DND-41 (cell line): ENCODE results near the gene SLC25A13.

Experiments
- ATAC-seq: fragments of 200-7000 bp; cut with Tn5 transposase; 3 replicates; pipeline ENCODE4 v1.9.1; 2021; ENCODE audit warnings: low read depth; ENCODE audit not compliant: insufficient read depth
- DNase-seq: peaks from one replicate; pipeline ENCODE4 v3.0.0-alpha.2; 2020
- H2AFZ ChIP-seq: 2 replicates; pipeline ENCODE4 v1.6.0; 2012; ENCODE audit warnings: low read depth, low read length
- H3K27ac ChIP-seq: 2 replicates; pipeline ENCODE4 v1.5.1; 2012; ENCODE audit warnings: low read length, inconsistent platforms
- H3K27me3 ChIP-seq: fragments of 200-600 bp; sonication (generic); 2 replicates; pipeline ENCODE4 v1.6.0; 2012; ENCODE audit warnings: low read length, mild to moderate bottlenecking, inconsistent platforms; ENCODE audit not compliant: insufficient read depth, poor library complexity
- H3K36me3 ChIP-seq: 2 replicates; pipeline ENCODE4 v1.5.1; 2012; ENCODE audit warnings: low read length, inconsistent platforms; ENCODE audit not compliant: insufficient read depth
- H3K4me1 ChIP-seq: 2 replicates; pipeline ENCODE4 v1.5.1; 2012; ENCODE audit warnings: mild to moderate bottlenecking, low read length; ENCODE audit not compliant: insufficient read depth
- H3K4me2 ChIP-seq: 2 replicates; pipeline ENCODE4 v1.6.0; 2012; ENCODE audit warnings: mild to moderate bottlenecking, moderate library complexity, low read length, inconsistent platforms; ENCODE audit not compliant: insufficient read depth
- H3K4me3 ChIP-seq, 2 experiments: fragments of 200-600 bp in 1 of 2; shearing (Covaris generic) in 1 of 2; 2 replicates each; pipeline ENCODE4 v1.5.1; 2012 to 2016; ENCODE audit warnings: inconsistent platforms in 2 of 2, low read length in 2 of 2, mild to moderate bottlenecking in 2 of 2, low read depth in 1 of 2, moderate library complexity in 1 of 2
- H3K79me2 ChIP-seq: 2 replicates; pipeline ENCODE4 v1.6.0; 2012; ENCODE audit warnings: low read length, inconsistent platforms; ENCODE audit not compliant: insufficient read depth
- H3K9ac ChIP-seq: 2 replicates; pipeline ENCODE4 v1.6.0; 2012; ENCODE audit warnings: low read depth, mild to moderate bottlenecking, inconsistent platforms, low read length, moderate library complexity
- H3K9me3 ChIP-seq: 2 replicates; pipeline ENCODE4 v1.5.1; 2012; ENCODE audit warnings: low read length, moderate library complexity, mild to moderate bottlenecking, inconsistent platforms; ENCODE audit not compliant: insufficient read depth, severe bottlenecking
- H4K20me1 ChIP-seq: 2 replicates; pipeline ENCODE4 v1.6.0; 2012; ENCODE audit warnings: low read length; ENCODE audit not compliant: insufficient read depth
- EZH2 ChIP-seq: IDR thresholded peaks from 3 replicates; pipeline ENCODE4 v1.6.1; 2012; ENCODE audit warnings: borderline replicate concordance, low read depth, mild to moderate bottlenecking, moderate library complexity, low read length, inconsistent platforms; ENCODE audit not compliant: severe bottlenecking
- TF ChIP-seq, protein P1 (sequence below): IDR thresholded peaks from 2 replicates; pipeline ENCODE4 v1.5.1; 2012; ENCODE audit warnings: borderline replicate concordance, low read length, moderate library complexity, mild to moderate bottlenecking; ENCODE audit not compliant: poor library complexity, severe bottlenecking; ENCODE audit errors: extremely low read depth

Gene SLC25A13

DNA sequence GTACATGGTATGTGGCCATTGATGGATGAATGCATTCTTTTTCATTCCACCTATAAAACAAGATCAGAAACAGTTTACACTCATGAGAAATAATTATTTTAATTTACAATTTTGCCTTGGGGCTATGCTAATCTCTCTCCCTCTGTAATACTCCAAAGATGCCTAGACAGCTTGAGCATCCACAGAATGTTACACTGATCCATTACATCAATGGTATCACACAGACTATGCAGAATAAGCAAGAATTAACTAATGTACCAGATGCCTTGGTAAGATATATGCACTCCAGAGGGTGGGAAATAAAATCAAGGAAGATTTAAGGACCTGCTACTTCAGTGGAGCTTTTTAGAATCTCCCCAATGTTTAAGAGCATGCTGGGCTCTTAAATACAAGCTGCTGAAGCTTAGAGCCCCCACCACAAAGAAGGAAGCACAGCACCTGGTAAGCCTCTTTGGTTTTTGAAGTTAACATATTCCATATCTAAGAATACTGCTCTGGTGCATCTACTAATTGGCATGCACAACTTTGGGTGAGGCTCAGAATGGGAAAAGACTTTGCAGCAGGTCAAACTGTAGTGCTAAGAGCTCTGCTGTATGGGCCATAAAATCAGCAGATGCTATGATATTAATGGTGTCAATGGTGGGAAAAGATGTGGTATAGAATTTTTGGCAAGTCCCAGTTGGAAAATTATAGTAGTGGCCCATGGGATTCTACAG lies 219.6 kb downstream of the SLC25A13 start:
- no peak overlapping the region for H3K27ac ChIP-seq
- no peak overlapping the region for H2AFZ ChIP-seq
- DNase-seq (no peak), ATAC-seq (no peak)
- no peaks in the 10 kb centered on the region for H3K27me3 ChIP-seq
- H3K9ac ChIP-seq: no peak overlapping the region
- no peaks in the 10 kb centered on the region for H3K36me3 ChIP-seq
- no peak overlapping the region for H3K4me2 ChIP-seq
- no peaks in the 10 kb centered on the region for H3K9me3 ChIP-seq
- no peak overlapping the region for H3K4me3 ChIP-seq
- H3K4me1 ChIP-seq: no peaks in the 10 kb centered on the region
- H3K79me2 ChIP-seq: no peaks in the 10 kb centered on the region
- TF ChIP-seq, protein P1, sequence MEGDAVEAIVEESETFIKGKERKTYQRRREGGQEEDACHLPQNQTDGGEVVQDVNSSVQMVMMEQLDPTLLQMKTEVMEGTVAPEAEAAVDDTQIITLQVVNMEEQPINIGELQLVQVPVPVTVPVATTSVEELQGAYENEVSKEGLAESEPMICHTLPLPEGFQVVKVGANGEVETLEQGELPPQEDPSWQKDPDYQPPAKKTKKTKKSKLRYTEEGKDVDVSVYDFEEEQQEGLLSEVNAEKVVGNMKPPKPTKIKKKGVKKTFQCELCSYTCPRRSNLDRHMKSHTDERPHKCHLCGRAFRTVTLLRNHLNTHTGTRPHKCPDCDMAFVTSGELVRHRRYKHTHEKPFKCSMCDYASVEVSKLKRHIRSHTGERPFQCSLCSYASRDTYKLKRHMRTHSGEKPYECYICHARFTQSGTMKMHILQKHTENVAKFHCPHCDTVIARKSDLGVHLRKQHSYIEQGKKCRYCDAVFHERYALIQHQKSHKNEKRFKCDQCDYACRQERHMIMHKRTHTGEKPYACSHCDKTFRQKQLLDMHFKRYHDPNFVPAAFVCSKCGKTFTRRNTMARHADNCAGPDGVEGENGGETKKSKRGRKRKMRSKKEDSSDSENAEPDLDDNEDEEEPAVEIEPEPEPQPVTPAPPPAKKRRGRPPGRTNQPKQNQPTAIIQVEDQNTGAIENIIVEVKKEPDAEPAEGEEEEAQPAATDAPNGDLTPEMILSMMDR: no peak
- no peak for TF ChIP-seq EZH2
- no peaks in the 10 kb centered on the region for H4K20me1 ChIP-seq

DNA sequence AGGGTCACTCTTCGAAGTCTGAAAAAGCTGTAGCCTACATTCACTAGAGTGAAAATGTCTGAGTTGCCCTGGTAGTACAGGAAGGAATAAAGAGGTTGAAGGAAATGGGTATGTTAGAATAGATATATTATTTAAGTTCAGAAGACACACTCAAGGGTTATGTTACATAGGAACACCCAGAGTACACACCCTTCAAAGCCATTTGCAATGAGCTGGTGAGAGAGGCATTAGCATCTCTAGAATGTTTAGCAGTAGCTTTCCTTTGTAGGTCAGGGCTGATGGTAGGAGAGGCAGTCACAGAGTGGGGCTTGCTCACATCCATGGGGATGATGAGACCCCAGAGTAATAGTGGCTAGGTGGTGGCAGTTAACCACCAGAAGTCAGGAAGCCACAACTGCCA lies 221.2 kb downstream of the SLC25A13 start:
- ATAC-seq (no peak), DNase-seq (no peak)
- no peaks in the 10 kb centered on the region for H3K4me1 ChIP-seq
- H3K9me3 ChIP-seq: no peaks in the 10 kb centered on the region
- H3K27ac ChIP-seq: no peak overlapping the region
- no peak for TF ChIP-seq EZH2
- TF ChIP-seq, protein P1: no peak
- no peaks in the 10 kb centered on the region for H3K79me2 ChIP-seq
- no peaks in the 10 kb centered on the region for H3K36me3 ChIP-seq
- no peaks in the 10 kb centered on the region for H4K20me1 ChIP-seq
- no peaks in the 10 kb centered on the region for H3K27me3 ChIP-seq
- H2AFZ ChIP-seq: no peak overlapping the region
- no peak overlapping the region for H3K4me3 ChIP-seq
- H3K4me2 ChIP-seq: no peak overlapping the region
- no peak overlapping the region for H3K9ac ChIP-seq

DNA sequence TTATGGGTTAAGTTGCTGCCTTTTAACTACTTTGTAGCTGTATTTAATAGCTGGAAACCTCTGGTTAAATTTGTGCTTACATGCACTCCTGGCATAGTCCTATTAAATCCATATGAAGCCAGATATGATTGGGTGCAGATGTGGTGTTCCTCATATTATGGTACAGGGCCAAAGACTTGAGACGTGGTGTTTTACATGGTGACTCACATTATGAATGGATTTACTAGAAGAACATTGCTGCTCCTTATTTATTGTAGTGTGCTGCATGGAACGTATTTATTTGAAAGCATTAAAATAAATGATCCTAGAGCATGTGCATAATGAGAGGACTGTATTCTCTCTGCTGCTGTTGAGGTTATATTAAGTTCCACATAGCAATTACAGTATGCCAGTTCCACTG lies 224.1 kb downstream of the SLC25A13 start:
- no peaks in the 10 kb centered on the region for H3K79me2 ChIP-seq
- H3K9ac ChIP-seq: no peak overlapping the region
- H3K9me3 ChIP-seq: no peaks in the 10 kb centered on the region
- no peaks in the 10 kb centered on the region for H4K20me1 ChIP-seq
- no peak overlapping the region for H3K4me2 ChIP-seq
- H3K36me3 ChIP-seq: no peaks in the 10 kb centered on the region
- DNase-seq (no peak), ATAC-seq (no peak)
- H3K4me3 ChIP-seq: no peak overlapping the region
- H3K27ac ChIP-seq: no peak overlapping the region
- no peaks in the 10 kb centered on the region for H3K4me1 ChIP-seq
- TF ChIP-seq EZH2: no peak
- TF ChIP-seq, protein P1: no peak
- H2AFZ ChIP-seq: no peak overlapping the region
- peaks cover 4% of the 10 kb centered on the region for H3K27me3 ChIP-seq
